ENCODE results near the gene HSPB7. TPM values are rescaled to one million over a fixed set of nuclear protein-coding genes. Genes with fewer than 3 reads are reported as not detected.

The HSPB7 gene
- total RNA-seq, 3 donors from 2014 or later: 1.5 to 78.0 (median 13.0) TPM

GRCh38 chr1:15991427-15992186 lies 26.2 kb downstream of the HSPB7 start:
- Histone ChIP-seq H3K9me3 (no peaks in the 10 kb centered on the region), H3K36me3 (ENCODE audit: low read depth) (no peaks in the 10 kb centered on the region), H3K4me3 (no peak overlapping the region), H3K4me1 (ENCODE audit: low read depth) (peaks cover 2% of the 10 kb centered on the region)
- ATAC-seq (no peak), DNase-seq (no peak)
- no peak for TF ChIP-seq CTCF (IDR thresholded peaks at IDR 0.05)
- intact Hi-C loops (cut with DNase I, micrococcal nuclease): loop anchor here in 1 of 2 donors (10.0 kb wide), 1 partner anchor 187 kb away; the partner anchor contains the start of gene UQCRHL

GRCh38 chr1:15989776-15990175 lies 28.1 kb downstream of the HSPB7 start:
- no peak for TF ChIP-seq CTCF (IDR thresholded peaks at IDR 0.05)
- no peak for ATAC-seq
- no peak overlapping the region for H3K4me3 ChIP-seq
- no peaks in the 10 kb centered on the region for H3K9me3 ChIP-seq
- no peaks in the 10 kb centered on the region for H3K36me3 ChIP-seq (ENCODE audit: low read depth)
- no peak for DNase-seq
- peaks cover 2% of the 10 kb centered on the region for H3K4me1 ChIP-seq (ENCODE audit: low read depth)
- intact Hi-C loops (cut with DNase I, micrococcal nuclease): loop anchor here in 1 of 2 donors (10.0 kb wide), 1 partner anchor 185 kb away; the partner anchor contains the start of gene UQCRHL

- no peak for DNase-seq
- no peak overlapping the region for H3K4me3 ChIP-seq
- no peak for ATAC-seq
- no peaks in the 10 kb centered on the region for H3K36me3 ChIP-seq (ENCODE audit: low read depth)
- TF ChIP-seq CTCF (IDR thresholded peaks at IDR 0.05): no peak
- no peaks in the 10 kb centered on the region for H3K4me1 ChIP-seq (ENCODE audit: low read depth)
- H3K9me3 ChIP-seq: no peaks in the 10 kb centered on the region
- intact Hi-C loops (cut with DNase I, micrococcal nuclease): no loop called here
These were observed 28.7 kb downstream of the HSPB7 start for GRCh38 chr1:15988856-15989736.

GRCh38 chr1:15985611-15986297 lies 32.1 kb downstream of the HSPB7 start:
- Histone ChIP-seq H3K4me1 (ENCODE audit: low read depth) (no peaks in the 10 kb centered on the region), H3K36me3 (ENCODE audit: low read depth) (no peaks in the 10 kb centered on the region), H3K4me3 (no peak overlapping the region), H3K9me3 (no peaks in the 10 kb centered on the region)
- DNase-seq: no peak
- intact Hi-C loops (cut with DNase I, micrococcal nuclease): no loop called here
- no peak for TF ChIP-seq CTCF (IDR thresholded peaks at IDR 0.05)
- ATAC-seq: peak; percentile 22

- no peak for ATAC-seq
- no peak overlapping the region for H3K4me3 ChIP-seq
- TF ChIP-seq CTCF (IDR thresholded peaks at IDR 0.05): no peak
- intact Hi-C loops (cut with DNase I, micrococcal nuclease): no loop called here
- no peaks in the 10 kb centered on the region for H3K9me3 ChIP-seq
- DNase-seq: no peak
- no peaks in the 10 kb centered on the region for H3K4me1 ChIP-seq (ENCODE audit: low read depth)
- no peaks in the 10 kb centered on the region for H3K36me3 ChIP-seq (ENCODE audit: low read depth)
These were observed 34.6 kb downstream of the HSPB7 start for GRCh38 chr1:15983275-15983674.
